B cell (primary cell): ENCODE results near the gene GRM4.

Experiments used
- CTCF ChIP-seq: fragments of 200-600 bp; IDR thresholded peaks from one replicate; pipeline ENCODE4 v1.8.0; 2022; ENCODE audit warnings: antibody characterized with exemption, mild to moderate bottlenecking
- EZH2 ChIP-seq: IDR thresholded peaks from 2 replicates; pipeline ENCODE4 v1.6.1; 2012; ENCODE audit warnings: borderline replicate concordance, low read depth, mild to moderate bottlenecking, moderate library complexity, low read length; ENCODE audit not compliant: insufficient read depth, poor library complexity, severe bottlenecking

DNA sequence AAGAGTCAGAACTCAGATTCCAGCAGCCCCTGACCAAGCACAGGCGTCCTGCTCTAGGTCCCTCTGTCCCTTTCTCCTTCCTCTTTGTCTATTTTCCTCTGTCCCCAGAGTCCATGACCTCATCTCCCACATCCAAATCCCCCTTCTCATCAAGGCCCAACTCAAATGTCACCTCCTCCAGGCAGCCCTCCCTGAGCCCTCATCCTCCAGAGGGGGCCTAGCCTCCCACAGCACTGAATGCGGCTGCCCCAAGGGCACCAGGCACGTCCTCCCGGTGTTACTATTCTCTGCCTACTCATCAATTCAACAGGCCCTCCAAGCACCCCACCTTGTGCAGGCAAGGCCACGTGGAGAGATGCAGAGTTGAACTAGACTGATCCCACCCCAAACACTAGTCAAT is 49.7 kb downstream of the GRM4 start:
- no peak for TF ChIP-seq CTCF
- TF ChIP-seq EZH2 = no peak
